HG03108 (cell line): Measurements from ENCODE around the gene GPR176.

Source experiments
- ATAC-seq: cut with Tn5 transposase; IDR thresholded peaks from one replicate; pipeline ENCODE4 v1.9.1; 2021; ENCODE audit warnings: moderate library complexity; ENCODE audit not compliant: unreplicated experiment

GPR176 gene

GRCh38 chr15:39785841-39786240, 134.2 kb downstream of the GPR176 start:
- no peak for ATAC-seq

- no peak for ATAC-seq
These were observed 134.9 kb downstream of the GPR176 start for GRCh38 chr15:39785139-39785538.

GRCh38 chr15:39784638-39785037, 135.4 kb downstream of the GPR176 start:
- no peak for ATAC-seq

GRCh38 chr15:39784125-39784524, 135.9 kb downstream of the GPR176 start:
- ATAC-seq, result no peak

- ATAC-seq, result no peak
These were observed 136.7 kb downstream of the GPR176 start for GRCh38 chr15:39783244-39783820.

GRCh38 chr15:39782441-39783138, 137.5 kb downstream of the GPR176 start, which contains the start of gene FSIP1:
Gene FSIP1 (minus strand): TSS chr15:39782841. CDS start chr15:39776524, 6,317 bp downstream.
- peak; percentile 96 for ATAC-seq

- no peak for ATAC-seq
These were observed 138.1 kb downstream of the GPR176 start for GRCh38 chr15:39781967-39782302.

GRCh38 chr15:39781147-39781966, 138.7 kb downstream of the GPR176 start:
- ATAC-seq, result no peak

GRCh38 chr15:39778021-39778420, 142.0 kb downstream of the GPR176 start:
- ATAC-seq, result no peak

GRCh38 chr15:39777496-39777895, 142.6 kb downstream of the GPR176 start:
- ATAC-seq, result no peak

GRCh38 chr15:39776068-39776467, 144.0 kb downstream of the GPR176 start:
- no peak for ATAC-seq

- no peak for ATAC-seq
These were observed 145.3 kb downstream of the GPR176 start for GRCh38 chr15:39774688-39775267.

- ATAC-seq, result no peak
These were observed 149.0 kb downstream of the GPR176 start for GRCh38 chr15:39770748-39771689.

GRCh38 chr15:39767921-39768320, 152.1 kb downstream of the GPR176 start:
- no peak for ATAC-seq

GRCh38 chr15:39761006-39761405, 159.1 kb downstream of the GPR176 start:
- no peak for ATAC-seq

- no peak for ATAC-seq
These were observed 163.1 kb downstream of the GPR176 start for GRCh38 chr15:39756806-39757522.

GRCh38 chr15:39752991-39753390, 167.1 kb downstream of the GPR176 start:
- no peak for ATAC-seq

GRCh38 chr15:39752246-39752645, 167.8 kb downstream of the GPR176 start:
- ATAC-seq, result no peak
